ENCODE results near the gene MGAT4A.
"Not testable (repeated sequence)": the region's sequence is repeated elsewhere in the genome, so short reads cannot be mapped to it uniquely, and the experiment has no call there.

Gene MGAT4A

DNA sequence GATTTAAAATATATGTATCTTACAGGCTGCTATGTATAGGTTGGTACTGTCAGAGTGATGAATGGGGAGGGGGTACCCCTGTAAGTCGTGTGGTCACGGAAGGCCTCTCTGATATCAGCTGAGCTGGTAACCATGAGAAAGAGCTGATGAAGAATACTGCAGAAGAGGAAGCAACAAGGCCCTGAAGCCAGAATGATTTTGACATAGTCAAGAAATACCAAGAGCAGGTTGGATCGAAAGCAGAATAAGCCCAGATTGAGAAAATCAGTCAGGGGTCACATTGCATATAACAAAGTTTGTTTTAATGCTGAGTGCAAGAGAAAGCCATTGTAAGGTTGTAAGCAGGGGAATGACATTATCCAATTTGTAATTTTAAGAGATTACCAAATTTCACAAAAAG is 65.3 kb downstream of the MGAT4A start:
- intact Hi-C loops (cut with DNase I) = no loop called here
- DNase-seq = no peak

GRCh38 chr2:98664323-98664722 is 66.6 kb downstream of the MGAT4A start:
- intact Hi-C loops (cut with DNase I) = no loop called here
- DNase-seq = no peak

GRCh38 chr2:98663511-98664090 is 67.3 kb downstream of the MGAT4A start:
- DNase-seq = no peak
- intact Hi-C loops (cut with DNase I) = no loop called here

- DNase-seq; intact Hi-C loops (cut with DNase I): not testable (repeated sequence)
Measured at GRCh38 chr2:98659491-98659840, 71.5 kb downstream of the MGAT4A start.

- DNase-seq = no peak
- intact Hi-C loops (cut with DNase I) = no loop called here
Measured at GRCh38 chr2:98658816-98659490, 72.0 kb downstream of the MGAT4A start.

- intact Hi-C loops (cut with DNase I) = no loop called here
- no peak for DNase-seq
Measured at GRCh38 chr2:98656800-98657199, 74.1 kb downstream of the MGAT4A start.

- intact Hi-C loops (cut with DNase I) = loop anchor here (5.0 kb wide), 1 partner anchor 77 kb away; the partner anchor contains the start of gene MGAT4A
- no peak for DNase-seq
Measured at GRCh38 chr2:98654699-98655495, 76.0 kb downstream of the MGAT4A start.

DNA sequence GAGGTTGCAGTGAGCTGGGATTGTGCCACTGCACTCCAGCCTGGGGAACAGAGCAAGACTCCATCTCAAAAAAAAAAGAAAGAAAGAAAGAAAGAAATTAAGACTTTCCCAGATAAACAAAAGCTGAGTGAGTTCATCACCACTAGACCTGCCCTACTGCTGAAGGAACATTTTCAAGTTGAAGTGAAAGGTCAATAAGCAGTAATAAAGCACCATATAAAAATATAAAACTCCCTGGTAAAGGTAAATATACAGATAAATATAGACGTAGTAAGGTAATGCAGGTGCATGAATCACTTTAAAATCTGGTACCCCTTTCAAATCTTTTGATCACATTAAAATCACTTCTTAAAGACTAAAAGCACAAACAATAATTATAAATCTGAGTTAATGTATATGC is 79.9 kb downstream of the MGAT4A start:
- no peak for DNase-seq
- intact Hi-C loops (cut with DNase I) = loop anchor here (5.0 kb wide), 1 partner anchor 81 kb away; the partner anchor contains the start of gene MGAT4A

- intact Hi-C loops (cut with DNase I) = loop anchor here (1.0 to 5.0 kb wide), 2 partner anchors 82 to 187 kb away; partner anchors contain the start of gene MGAT4A
- no peak for DNase-seq
Measured at GRCh38 chr2:98649992-98650375, 80.9 kb downstream of the MGAT4A start.

DNA sequence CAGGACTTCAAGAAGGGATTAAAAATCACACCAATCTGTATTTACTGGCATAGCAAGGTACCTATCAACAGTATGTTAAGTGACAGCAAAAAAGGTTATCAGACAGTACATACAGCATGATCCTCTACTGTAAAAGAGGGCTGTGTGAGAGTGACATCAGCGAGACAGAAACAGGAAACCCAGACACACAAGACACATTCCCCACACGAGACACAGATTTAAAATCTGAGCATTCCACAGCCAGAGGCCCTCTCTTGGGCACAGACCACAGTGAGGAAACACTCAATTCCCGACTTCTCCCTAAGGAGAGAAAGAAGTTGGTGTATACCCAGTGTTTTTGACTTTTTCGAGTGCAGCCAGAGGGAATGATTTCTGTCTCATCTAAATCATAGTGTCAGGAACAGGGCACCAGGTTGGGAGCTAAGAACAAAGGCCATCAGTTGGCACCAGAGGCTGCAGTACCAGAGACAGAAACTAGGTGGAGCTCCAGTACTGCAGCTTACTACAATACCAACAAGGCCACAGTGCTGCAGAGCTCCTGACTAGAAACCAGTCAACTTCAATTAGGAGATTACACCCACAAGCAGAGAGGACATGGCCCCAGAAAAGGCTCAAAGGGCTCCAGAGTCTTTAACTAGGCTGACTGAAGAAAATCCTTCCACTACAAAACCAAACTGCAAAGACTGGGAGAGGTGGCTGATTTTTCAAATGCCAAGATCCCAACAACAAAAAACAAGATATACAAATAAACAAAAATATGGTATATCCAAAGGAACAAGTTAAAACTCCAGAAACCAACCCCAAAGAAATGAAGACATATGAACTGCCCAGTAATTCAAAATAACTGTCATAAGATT is 81.6 kb downstream of the MGAT4A start:
- peak in 9 of 10 donors; percentile 47 to 95 (median 83) for DNase-seq
- intact Hi-C loops (cut with DNase I) = loop anchor here (1.0 kb wide), 1 partner anchor 188 kb away; no protein-coding TSS in a partner anchor

DNA sequence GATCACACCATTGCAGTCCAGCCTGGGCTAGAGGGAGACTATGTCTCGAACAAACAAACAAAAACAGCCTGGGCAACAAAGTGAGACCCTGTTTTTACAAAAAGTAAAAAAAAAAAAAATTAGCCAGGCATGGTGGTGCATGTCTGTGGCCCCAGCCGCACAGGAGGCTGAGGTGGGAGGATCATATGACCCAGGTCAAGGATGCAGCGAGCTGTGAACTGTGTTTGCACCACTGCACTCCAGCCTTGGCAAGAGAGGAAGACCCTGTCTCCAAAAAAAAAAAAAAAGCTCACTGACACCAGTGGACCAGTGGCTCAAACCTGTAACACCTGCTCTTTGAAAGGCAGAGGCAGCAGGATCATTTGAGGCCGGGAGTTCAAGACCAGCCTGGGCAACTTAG is 82.5 kb downstream of the MGAT4A start:
- DNase-seq = no peak
- intact Hi-C loops (cut with DNase I) = no loop called here

- no peak for DNase-seq
- intact Hi-C loops (cut with DNase I) = no loop called here
Measured at GRCh38 chr2:98647636-98648035, 83.3 kb downstream of the MGAT4A start.

GRCh38 chr2:98643496-98644100 is 87.3 kb downstream of the MGAT4A start:
- intact Hi-C loops (cut with DNase I) = no loop called here
- DNase-seq = no peak

- DNase-seq = no peak
- intact Hi-C loops (cut with DNase I) = no loop called here
Measured at GRCh38 chr2:98637401-98638147, 93.4 kb downstream of the MGAT4A start.

DNA sequence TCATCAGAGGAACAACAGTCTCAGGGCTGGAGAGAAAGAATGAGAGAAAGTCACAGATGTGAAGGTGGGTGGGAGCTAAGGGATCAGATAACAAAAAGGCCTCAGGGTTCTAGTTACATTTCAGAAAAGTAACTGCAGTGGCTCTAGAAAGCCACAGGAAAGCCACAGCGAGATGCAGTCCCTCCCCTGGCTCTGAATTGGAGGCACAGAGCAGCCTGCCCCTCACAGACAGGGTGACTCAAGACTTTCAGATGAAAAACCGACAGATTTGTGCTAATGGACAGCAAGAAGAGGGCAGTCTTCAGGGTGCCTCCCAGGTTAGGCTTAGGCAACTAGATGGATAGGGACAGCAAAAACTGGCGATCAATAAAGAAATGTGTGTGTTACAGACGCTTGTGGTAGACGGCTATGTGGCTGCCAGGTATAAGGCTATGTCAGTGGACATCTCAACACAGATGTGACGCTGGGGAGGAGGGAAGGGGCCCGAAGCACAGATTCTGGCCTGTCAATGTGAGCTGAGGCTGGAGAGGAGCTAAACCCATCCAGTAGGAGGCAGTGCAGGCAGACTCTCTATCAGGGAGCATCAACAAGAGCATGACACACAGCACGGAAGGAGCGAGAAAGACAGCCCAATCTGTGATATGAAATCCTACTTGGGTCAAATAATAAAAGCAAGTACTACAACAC is 96.4 kb downstream of the MGAT4A start:
- no peak for DNase-seq
- intact Hi-C loops (cut with DNase I) = no loop called here

DNA sequence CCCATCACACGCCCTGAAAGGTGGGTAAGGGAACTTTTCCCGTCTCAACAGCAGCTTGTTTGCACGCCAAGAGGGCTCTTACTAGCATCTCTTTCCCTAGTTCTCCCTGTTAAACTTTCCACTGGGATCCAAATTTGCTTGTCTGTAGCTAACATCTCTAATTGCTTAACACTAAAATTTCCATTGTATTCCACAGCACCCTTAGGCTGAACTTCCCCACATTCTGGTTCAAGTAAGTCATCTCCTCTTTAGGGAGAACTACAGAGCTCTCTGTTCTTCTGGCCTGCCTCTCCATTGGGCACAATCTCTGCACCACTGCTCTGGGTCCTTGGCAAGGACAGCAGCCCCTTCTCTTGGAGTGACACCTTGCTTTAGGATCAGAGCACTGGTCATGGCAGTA is 98.6 kb downstream of the MGAT4A start:
- no peak for DNase-seq
- intact Hi-C loops (cut with DNase I) = no loop called here

GRCh38 chr2:98623657-98624056 is 107.3 kb downstream of the MGAT4A start:
- peak in 3 of 10 donors; percentile 19 to 86 (median 23) for DNase-seq
- intact Hi-C loops (cut with DNase I) = no loop called here

GRCh38 chr2:98617149-98617548 is 113.8 kb downstream of the MGAT4A start:
- intact Hi-C loops (cut with DNase I) = no loop called here
- DNase-seq = no peak

- intact Hi-C loops (cut with DNase I) = no loop called here
- DNase-seq = no peak
Measured at GRCh38 chr2:98615481-98615880, 115.5 kb downstream of the MGAT4A start.

Measured in posterior cingulate gyrus (tissue), 11 donors.